ENCODE data around the gene PLA2G4A.

- TF ChIP-seq GATA3 (IDR thresholded peaks at IDR 0.05; ENCODE audit: low read depth, low read length) (no peak), GATA2 (IDR thresholded peaks at IDR 0.05; ENCODE audit: low read depth, low read length) (no peak)
Observed at GRCh38 chr1:186892936-186893335, 64.2 kb downstream of the PLA2G4A start.

All from SH-SY5Y (cell line).